ENCODE data around the gene HCN3.

- TF ChIP-seq EP300 (conservative IDR thresholded peaks at IDR 0.05; ENCODE audit: poor library complexity, severe bottlenecking) = no peak
- no peak for TF ChIP-seq CTCF (IDR thresholded peaks at IDR 0.05; ENCODE audit: poor library complexity, severe bottlenecking)
- TF ChIP-seq TAF1 (IDR thresholded peaks at IDR 0.05; ENCODE audit: low read depth) = no peak
Observed at GRCh38 chr1:155284476-155284875, 7.2 kb downstream of the HCN3 start.
